IPS DF 6.9 (cell line): Measurements from ENCODE around the gene EEF1A1.
"Not testable (repeated sequence)": the region's sequence is repeated elsewhere in the genome, so short reads cannot be mapped to it uniquely, and the experiment has no call there.

ENCODE experiments used
- DNase-seq: peaks from one replicate; pipeline ENCODE4 v3.0.0-alpha.2; 2013; ENCODE audit warnings: low read depth, low spot score
- H3K27ac ChIP-seq: one replicate; pipeline ENCODE4 v1.5.1; 2013; ENCODE audit warnings: low read length, control low read depth
- H3K27me3 ChIP-seq: 2 replicates; pipeline ENCODE4 v1.6.1; 2013; ENCODE audit warnings: mild to moderate bottlenecking, low read length; ENCODE audit not compliant: control insufficient read depth, insufficient read depth
- H3K36me3 ChIP-seq: 2 replicates; pipeline ENCODE4 v1.6.1; 2013; ENCODE audit warnings: low read length; ENCODE audit not compliant: control insufficient read depth, insufficient read depth
- H3K4me1 ChIP-seq: 2 replicates; pipeline ENCODE4 v1.6.1; 2013; ENCODE audit warnings: low read length; ENCODE audit not compliant: control insufficient read depth, insufficient read depth
- H3K4me3 ChIP-seq: 2 replicates; pipeline ENCODE4 v1.5.1; 2013; ENCODE audit warnings: mild to moderate bottlenecking, low read length
- H3K9me3 ChIP-seq: 2 replicates; pipeline ENCODE4 v1.6.1; 2013; ENCODE audit warnings: low read length, inconsistent platforms; ENCODE audit not compliant: control insufficient read depth, insufficient read depth
- WGBS: extraction: QIAGEN DNeasy Blood & Tissue Kit; methylation state at CpG from one replicate; pipeline ENCODE4 v1.1.7; 2013; ENCODE audit warnings: mixed read lengths, missing lambda C conversion rate; ENCODE audit not compliant: insufficient read length, insufficient coverage; 5-methylcytosine and 5-hydroxymethylcytosine counted together

EEF1A1 gene

GRCh38 chr6:73558624-73559398, 38.0 kb upstream of the EEF1A1 start:
- no peak overlapping the region for H3K27ac ChIP-seq
- WGBS = no CpG with 5 or more reads among the region's 4 CpGs
- no peaks in the 10 kb centered on the region for H3K9me3 ChIP-seq
- no peak overlapping the region for H3K4me3 ChIP-seq
- H3K36me3 ChIP-seq = no peaks in the 10 kb centered on the region
- H3K4me1 ChIP-seq = peaks cover 3% of the 10 kb centered on the region; the same call in 1 of the 2 replicates
- no peaks in the 10 kb centered on the region for H3K27me3 ChIP-seq
- no peak for DNase-seq

GRCh38 chr6:73556836-73557235, 36.0 kb upstream of the EEF1A1 start:
- Histone ChIP-seq H3K27me3 (no peaks in the 10 kb centered on the region), H3K4me3 (no peak overlapping the region), H3K27ac (no peak overlapping the region), H3K9me3 (no peaks in the 10 kb centered on the region), H3K4me1 (peaks cover 3% of the 10 kb centered on the region; the same call in 1 of the 2 replicates), H3K36me3 (no peaks in the 10 kb centered on the region)
- DNase-seq = no peak
- no CpG with 5 or more reads among the region's 1 CpG for WGBS

GRCh38 chr6:73555380-73555949, 34.6 kb upstream of the EEF1A1 start:
- not testable (repeated sequence) for H3K36me3 ChIP-seq, H3K27ac ChIP-seq, H3K9me3 ChIP-seq, H3K4me3 ChIP-seq, H3K4me1 ChIP-seq, DNase-seq, H3K27me3 ChIP-seq
- WGBS = no CpG with 5 or more reads among the region's 11 CpGs

GRCh38 chr6:73551115-73551514, 30.3 kb upstream of the EEF1A1 start:
- H3K27me3 ChIP-seq, H3K27ac ChIP-seq, H3K4me1 ChIP-seq, H3K36me3 ChIP-seq, DNase-seq, H3K9me3 ChIP-seq, H3K4me3 ChIP-seq: not testable (repeated sequence)
- no CpG with 5 or more reads among the region's 4 CpGs for WGBS

- Histone ChIP-seq H3K27ac (no peak overlapping the region), H3K36me3 (no peaks in the 10 kb centered on the region), H3K4me3 (no peak overlapping the region), H3K9me3 (no peaks in the 10 kb centered on the region), H3K4me1 (no peaks in the 10 kb centered on the region), H3K27me3 (no peaks in the 10 kb centered on the region)
- DNase-seq = no peak
- no CpG with 5 or more reads among the region's 12 CpGs for WGBS
These were observed 27.9 kb upstream of the EEF1A1 start for GRCh38 chr6:73548458-73549446.

- H3K27me3 ChIP-seq = no peaks in the 10 kb centered on the region
- DNase-seq = no peak
- no peak overlapping the region for H3K4me3 ChIP-seq
- no peaks in the 10 kb centered on the region for H3K9me3 ChIP-seq
- no CpG with 5 or more reads among the region's 1 CpG for WGBS
- no peaks in the 10 kb centered on the region for H3K36me3 ChIP-seq
- H3K4me1 ChIP-seq = no peaks in the 10 kb centered on the region
- no peak overlapping the region for H3K27ac ChIP-seq
These were observed 26.2 kb upstream of the EEF1A1 start for GRCh38 chr6:73547036-73547435.

GRCh38 chr6:73542891-73543290, 22.1 kb upstream of the EEF1A1 start:
- Histone ChIP-seq H3K36me3 (no peaks in the 10 kb centered on the region), H3K27ac (no peak overlapping the region), H3K4me3 (no peak overlapping the region), H3K9me3 (no peaks in the 10 kb centered on the region), H3K27me3 (no peaks in the 10 kb centered on the region), H3K4me1 (no peaks in the 10 kb centered on the region)
- no CpG with 5 or more reads among the region's 5 CpGs for WGBS
- DNase-seq = no peak

- no CpG with 5 or more reads among the region's 3 CpGs for WGBS
- not testable (repeated sequence) for H3K27ac ChIP-seq, H3K4me3 ChIP-seq, H3K9me3 ChIP-seq, H3K36me3 ChIP-seq, H3K27me3 ChIP-seq, DNase-seq, H3K4me1 ChIP-seq
These were observed 21.6 kb upstream of the EEF1A1 start for GRCh38 chr6:73542481-73542880.

- Histone ChIP-seq H3K27ac (no peak overlapping the region), H3K9me3 (no peaks in the 10 kb centered on the region), H3K4me3 (no peak overlapping the region), H3K27me3 (no peaks in the 10 kb centered on the region), H3K36me3 (no peaks in the 10 kb centered on the region), H3K4me1 (no peaks in the 10 kb centered on the region)
- no CpG with 5 or more reads among the region's 10 CpGs for WGBS
- DNase-seq = no peak
These were observed 17.4 kb upstream of the EEF1A1 start for GRCh38 chr6:73538116-73538779.

- H3K4me3 ChIP-seq = no peak overlapping the region
- no peaks in the 10 kb centered on the region for H3K27me3 ChIP-seq
- H3K27ac ChIP-seq = no peak overlapping the region
- WGBS = no CpG with 5 or more reads among the region's 3 CpGs
- no peaks in the 10 kb centered on the region for H3K36me3 ChIP-seq
- H3K9me3 ChIP-seq = no peaks in the 10 kb centered on the region
- H3K4me1 ChIP-seq = no peaks in the 10 kb centered on the region
- no peak for DNase-seq
These were observed 16.8 kb upstream of the EEF1A1 start for GRCh38 chr6:73537677-73538076.
